HuH-7 (cell line): ENCODE results near the gene BARHL2.
A peak's percentile ranks its signal among the peaks of the same experiment; 100 is the strongest.

Experiments
- DNase-seq: peaks from one replicate; pipeline ENCODE4 v3.0.0; 2011; ENCODE audit warnings: low spot score

BARHL2 gene

DNA sequence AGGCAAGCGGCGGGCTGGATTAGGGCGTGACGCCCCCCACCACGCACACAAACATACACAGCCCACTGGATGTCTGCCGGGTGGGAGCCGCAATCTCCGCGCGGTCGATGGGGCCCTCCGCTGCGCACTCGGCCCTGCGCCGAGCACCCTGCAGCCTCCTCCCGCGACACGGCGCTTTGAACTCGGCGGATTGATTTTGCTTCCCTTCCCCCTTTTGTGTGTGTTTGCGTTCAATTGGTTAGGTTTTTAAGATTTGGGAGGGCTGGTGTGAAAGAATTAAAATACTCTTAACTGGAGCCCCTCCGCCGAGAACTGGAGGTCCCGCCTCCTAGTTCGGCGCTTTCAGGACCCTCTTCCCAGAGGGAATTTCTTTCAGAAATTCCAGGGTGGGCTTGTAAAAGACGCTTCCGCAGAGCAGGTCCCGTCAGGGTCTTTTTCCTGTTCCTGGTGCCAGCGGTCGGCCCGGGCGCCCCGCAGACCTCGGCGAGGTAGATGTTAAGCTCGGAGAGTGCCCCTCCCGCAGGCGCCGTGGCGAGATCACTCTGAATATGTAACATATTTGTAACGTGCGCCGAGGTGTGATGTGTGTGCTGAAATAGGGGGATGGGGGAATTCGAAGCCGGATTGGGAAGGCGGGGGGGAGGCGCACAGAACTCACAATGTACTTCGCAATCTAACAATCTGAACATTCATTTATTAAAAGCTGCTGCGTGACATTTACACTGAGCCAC lies 8.0 kb upstream of the BARHL2 start:
- no peak for DNase-seq

DNA sequence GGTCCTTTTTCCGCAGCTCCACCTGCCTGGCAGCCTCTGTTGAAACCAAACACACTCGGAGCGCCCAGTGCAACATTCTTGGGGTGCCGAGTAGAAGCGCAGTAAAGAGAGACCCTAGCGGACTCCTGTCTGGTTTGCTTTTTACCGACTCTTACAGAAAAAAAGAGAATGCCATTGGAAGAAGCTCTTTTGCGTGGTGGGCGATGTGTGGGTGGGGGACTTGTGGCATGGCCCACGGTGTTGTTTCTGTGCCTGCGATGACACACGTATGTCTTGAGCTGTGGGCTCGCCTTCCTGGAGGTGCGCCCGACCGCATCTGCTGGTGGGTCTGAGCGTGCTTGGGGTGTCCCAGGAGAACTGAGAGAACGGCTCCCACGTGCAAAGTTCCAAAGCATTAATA lies 7.3 kb upstream of the BARHL2 start:
- DNase-seq, result no peak

DNA sequence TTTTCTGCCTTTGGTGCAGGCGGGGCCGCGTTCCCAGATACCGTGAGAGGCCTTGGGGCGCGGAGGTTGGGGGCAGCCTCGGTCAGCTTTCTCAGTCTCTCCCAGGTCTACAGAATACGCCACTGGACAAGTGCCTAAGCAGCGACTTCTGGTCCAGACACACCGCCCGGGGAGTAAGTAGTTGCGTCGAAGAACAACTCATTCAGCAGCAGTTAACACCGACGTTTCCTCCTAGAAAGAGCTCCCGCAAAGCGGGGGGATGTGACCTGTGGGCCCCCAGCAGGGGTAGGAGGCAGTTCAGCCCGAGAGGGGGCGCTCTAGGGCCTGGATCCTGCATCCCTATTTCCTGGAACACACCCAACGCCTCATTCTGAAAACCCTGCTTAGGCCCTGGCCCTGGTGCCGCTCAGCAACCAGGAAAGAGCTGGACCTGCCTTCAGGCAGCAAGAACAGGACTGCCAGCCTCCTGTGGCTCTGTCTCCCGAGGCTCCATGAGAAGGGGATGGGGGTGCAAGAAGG lies 6.5 kb upstream of the BARHL2 start:
- DNase-seq, result peak; percentile 77

DNA sequence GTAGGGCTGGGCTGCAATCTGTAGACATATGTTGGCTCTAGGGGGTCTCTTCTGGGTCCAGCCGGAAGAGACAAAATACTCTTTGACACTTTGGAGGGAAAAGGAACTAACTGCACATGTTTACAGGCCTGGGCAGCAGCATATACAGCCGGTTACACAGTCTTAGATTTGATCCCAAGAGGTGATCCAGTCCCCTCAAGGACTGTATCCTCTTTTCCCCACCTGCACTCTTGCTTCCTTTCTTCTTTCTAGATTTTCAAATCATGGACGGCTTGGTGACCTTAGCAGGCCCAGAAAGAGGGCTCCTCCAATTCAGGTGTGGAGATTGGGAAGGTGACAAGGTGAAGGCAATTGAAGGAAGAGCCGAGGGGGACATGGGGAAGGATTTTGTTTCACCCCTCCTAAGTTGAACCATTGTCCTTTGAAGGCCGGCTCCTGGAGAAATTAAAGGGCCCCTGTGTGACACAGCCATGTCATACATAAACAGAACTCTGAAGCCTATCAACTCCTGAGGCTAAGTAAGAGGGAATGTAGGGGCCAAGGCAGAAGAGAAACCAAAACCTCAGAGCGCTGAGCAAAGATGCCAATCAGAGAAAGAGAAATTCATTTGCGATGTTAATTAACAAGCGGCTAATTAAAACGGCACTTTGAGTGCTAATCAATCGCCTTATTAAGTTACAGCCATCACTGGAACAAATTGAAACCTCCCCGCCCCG lies 5.9 kb upstream of the BARHL2 start:
- no peak for DNase-seq

DNA sequence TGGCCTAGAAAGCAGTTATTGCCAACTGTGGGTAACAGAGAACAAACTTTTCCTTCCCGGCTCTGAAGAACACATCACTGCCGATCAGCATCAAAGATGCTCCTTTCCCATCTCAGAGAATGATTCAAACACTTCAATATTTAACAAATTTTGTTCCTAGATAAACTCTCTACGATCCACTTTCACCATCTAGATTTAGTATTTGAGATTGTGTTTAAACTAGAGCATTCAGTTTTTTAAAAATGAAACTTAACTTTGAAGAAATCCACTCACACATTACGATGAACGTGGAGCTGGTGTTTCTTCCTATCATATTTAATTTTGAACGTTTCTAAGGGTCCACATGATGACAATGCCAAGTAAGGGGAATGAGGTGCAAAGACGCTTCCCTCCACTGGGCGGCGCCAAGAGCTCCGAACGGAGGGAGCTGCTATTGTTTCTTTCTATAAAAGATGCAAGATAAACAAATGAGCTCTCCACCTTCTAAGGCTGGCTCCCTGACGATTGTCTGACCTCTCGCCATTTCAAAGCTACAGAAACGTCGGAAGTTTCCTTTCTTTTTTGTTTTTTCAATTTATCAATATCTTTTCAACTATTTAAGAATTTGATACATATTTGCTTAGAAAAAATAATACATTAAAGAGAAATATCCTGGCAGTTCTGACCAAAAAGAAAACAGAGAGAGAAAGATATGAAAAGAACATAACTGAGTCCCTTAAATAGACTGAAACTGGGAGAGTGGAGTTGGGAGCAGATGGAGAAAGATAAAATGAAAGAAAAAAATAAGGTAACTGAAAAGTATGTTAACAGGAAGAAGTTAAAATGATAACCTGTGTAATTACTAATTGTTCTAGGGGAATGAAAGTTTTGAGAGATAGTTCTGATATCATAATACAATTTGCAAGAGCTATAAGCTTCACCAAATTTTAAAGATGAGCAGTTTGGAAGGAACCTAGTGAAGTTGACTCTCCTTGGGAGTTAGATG lies 4.4 kb upstream of the BARHL2 start:
- DNase-seq, result peak; percentile 72

DNA sequence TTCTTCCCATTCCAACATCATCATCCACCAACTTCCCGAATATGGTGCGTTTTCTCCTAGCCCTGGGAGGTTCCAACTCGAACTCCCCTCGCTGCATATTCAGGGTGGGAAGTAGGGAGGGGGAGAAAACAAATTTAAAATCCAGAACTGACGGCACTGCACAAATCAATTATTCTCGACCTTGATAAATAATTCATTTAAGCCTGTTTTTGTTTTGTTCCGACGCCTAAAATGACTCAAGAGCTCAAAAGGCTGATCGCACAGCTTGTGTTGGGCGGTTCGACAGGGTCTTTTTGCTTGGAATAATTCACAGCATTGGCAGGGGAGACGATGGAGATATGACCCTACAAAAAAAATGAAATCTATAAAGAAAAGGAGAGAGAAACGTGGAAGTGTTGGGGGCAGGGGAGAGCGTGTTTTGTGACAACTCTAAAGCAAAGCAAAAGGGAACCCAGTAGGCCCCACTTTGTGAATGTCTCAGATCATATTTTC lies 3.1 kb upstream of the BARHL2 start:
- DNase-seq, result no peak

DNA sequence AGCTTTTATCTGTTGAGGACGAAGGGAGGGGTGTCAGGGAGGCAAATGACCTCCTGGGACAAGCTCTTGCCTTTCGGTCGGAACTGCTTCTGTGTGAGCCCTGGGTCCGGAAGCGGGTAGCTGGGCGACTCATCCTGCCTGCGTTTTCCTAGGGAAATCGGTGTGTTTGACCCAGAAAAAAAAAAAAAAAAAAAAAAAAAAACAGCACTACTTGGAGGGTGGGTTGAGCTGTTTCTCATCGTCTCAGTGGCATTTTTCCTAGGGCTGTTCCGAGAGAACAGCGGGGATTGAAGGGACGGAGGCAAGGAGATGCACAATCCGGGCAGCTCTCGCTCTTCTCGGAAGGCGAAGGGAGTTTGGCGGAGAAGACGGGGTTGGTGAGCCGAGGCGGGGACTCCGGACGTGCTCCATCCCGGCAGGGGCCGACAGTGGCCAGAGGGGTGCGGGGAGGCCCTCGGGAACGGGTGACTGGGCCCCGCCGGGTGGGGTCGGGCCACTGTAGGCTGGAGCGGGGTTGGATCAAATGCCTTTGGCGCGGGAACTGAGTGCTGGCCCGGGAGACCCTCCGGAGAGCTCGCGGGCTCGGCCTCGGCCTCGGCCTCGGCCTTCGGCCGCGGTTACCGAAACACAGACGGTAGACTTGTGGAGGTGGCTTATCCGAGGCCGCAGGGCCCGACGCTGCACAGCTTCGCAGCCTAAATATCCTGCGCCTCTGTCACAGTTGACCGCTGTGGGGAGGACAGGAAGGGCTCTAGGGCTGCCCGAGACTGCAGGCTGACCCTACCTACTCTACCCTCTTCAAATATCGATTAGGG lies 2.4 kb upstream of the BARHL2 start:
- no peak for DNase-seq

DNA sequence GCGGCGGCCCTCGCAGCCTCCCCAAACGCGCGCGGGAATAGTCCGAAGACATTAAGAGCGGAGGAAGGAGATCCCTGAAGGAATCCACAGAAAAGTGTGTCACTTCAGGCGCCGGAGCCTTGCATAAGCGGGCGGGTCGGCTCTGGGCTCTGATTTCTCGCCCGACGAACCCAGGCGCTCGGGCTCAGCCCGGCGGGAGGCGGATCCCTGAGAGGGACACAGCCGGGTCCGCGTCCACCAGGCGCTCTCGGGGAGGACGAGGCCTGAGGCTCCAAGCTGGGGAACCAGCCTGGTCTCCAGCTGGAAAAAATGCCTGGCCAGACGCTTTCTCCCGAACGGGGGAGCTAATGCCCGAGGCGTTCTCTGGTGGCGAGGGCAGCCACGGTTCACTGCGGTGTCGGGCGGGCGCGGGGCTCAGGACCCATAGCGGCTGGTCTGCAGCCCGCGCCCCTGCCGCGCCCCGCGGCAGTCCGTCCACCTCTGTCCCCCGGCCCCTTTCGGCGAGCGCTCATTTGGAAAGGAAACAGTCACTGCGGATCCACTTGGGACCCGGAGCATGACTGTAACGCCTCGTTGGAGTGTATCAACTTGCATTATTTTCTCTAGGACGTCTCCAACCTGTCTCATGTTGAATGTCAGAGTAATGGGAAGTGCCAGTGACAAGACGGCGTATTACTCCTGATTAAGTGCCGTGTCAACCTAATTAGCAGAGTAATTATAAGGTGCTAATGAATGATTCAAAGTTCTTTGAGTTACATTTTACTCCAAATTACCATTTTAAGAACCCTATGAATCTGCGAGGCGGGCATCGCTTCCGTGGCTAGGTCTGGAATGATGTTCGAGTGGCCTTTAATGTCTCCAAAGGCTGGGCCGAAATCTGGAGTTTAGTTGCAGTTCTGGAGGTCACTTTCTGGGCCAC lies 1.6 kb upstream of the BARHL2 start:
- peak; percentile 71 for DNase-seq

DNA sequence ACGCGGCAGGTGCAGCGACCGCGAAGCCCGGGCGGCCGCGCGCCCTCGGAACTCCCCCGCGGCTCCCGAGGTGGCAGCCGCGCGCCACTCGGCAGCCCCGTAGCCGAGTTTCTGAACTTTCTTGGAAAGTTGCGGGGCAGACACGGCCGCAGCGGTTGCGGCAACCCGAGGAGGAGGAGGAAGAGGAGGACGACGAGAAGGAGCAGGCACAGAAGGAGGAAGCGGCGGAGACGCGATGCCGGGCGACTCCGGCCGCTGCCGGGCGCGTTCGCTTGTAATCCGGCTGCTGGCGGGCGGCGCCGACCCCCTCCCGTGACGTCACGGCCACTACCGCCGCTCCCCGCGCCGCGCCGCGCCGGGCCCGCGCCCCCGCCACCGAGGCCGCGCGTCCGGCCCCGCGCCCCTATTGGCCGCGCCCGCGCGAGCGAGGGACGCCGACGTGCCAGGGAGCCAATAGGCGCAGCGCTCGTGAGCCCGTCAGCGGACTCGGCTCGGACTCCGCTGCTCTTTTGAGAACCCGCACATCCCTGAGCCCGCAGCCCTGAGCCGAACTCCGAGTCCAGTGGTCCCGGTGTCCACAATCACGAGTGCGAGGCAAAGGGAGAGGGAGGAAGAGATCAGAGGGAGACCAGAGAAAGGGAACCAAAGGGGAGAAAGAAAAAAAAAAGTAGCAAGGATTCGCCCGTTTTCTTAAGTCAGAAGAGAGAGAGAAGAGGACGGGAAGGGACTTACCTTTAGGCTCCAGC lies 736 bp upstream of the BARHL2 start:
- DNase-seq, result peak; percentile 94

DNA sequence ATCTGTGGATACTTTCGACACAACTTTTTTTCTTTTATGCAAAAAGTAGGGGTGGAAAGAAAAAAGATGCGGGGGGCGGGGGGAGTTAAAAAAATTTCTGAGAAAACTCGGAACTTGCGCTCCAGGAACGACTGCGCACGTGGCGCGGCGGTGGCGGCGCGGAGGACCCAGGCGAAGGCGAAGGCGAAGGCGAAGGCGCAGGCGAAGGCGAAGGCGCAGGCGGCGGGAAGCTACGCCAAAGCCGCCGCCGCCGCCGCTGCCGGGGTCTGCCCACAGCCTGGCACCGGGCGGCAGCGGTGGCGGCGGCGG lies 208 bp upstream of the BARHL2 start:
- no peak for DNase-seq

DNA sequence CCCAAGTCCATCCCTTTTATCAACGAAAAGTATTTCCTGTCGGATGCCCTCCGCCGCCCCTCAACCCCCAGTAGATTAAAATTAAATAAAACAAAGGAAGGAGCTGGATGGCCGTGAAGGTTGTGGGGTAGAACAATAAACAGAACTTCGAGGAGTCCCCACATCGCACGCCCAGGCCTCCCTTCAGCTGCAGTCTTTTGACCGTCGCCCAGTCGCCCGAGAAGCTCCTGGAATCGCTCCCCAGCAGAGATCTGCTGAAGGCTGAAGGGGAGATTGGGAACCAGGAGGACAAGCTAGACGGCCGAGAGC lies 905 bp downstream of the BARHL2 start:
- DNase-seq, result no peak

DNA sequence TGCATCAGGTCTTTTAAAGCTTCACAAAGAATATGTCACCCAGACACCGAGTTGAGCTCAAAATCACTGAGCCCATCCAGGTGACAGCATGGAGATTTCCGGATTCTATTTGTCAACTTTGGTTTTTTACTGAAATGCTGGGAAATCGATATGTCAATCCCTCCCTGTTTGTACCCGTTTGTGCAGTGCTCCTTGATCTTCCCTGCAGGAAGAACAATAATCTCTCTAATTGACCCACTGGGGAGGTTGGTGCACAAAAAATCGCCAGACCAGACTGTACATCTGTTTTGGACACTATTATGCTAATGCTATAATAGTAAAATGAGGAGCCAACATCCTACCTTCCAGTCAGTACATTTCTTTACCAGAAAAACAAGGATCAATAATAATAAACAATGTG lies 1.8 kb downstream of the BARHL2 start:
- no peak for DNase-seq

DNA sequence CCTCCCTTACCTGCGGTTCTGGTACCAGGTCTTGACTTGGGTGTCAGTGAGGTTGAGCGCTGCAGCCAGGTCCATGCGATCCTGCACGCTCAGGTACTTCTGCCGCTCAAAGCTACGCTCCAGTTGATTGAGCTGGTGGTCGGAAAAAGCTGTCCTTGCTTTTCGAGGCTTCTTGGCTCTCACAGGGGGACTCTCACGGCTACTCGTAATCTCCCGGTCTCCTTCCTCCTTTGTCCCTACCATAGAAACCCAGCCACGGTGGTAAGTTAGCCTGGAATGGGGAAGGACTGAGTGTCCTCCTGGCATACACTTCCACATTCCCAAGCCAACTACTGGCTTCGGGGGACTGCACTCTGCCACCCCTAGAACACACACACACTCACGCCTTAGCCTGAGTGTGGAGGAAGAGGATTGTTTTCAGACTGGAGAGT lies 2.6 kb downstream of the BARHL2 start:
- no peak for DNase-seq

DNA sequence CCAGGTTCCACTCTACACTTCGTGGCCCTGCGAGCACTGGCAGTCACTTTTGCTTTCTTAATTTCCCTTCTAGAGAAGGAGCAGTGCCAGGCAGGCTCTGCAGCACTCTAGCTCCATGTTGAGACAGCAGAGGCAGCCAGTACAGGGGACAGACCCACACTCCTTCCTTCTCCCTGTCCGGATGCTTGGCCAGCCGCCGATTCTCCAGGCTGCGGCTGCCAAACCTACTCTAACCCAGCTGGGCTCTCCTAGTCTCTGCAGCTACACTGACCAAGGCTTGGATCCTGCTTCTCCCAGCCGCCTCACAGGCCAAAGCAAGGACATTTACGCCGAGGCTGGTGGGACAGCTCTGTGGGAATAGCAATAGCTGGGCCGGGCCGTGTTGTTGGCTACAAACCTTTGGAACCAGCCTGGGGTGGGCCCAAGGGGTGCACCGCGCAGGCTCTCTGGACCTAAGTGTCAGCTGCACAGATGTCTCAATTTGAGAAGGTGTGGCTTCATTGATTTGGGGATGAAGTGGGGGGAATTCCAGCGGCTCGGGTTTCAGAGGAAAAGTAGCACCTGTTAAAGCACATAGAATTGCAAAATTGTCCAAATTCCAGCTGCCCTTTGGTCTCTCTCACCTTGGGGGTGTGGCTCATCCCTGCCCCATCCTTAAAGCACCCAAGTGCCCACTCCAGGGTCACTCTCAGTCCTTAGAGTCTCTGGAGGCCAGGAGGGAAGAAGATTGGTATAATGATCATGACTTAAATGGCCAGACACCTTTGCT lies 3.2 kb downstream of the BARHL2 start:
- DNase-seq, result no peak

DNA sequence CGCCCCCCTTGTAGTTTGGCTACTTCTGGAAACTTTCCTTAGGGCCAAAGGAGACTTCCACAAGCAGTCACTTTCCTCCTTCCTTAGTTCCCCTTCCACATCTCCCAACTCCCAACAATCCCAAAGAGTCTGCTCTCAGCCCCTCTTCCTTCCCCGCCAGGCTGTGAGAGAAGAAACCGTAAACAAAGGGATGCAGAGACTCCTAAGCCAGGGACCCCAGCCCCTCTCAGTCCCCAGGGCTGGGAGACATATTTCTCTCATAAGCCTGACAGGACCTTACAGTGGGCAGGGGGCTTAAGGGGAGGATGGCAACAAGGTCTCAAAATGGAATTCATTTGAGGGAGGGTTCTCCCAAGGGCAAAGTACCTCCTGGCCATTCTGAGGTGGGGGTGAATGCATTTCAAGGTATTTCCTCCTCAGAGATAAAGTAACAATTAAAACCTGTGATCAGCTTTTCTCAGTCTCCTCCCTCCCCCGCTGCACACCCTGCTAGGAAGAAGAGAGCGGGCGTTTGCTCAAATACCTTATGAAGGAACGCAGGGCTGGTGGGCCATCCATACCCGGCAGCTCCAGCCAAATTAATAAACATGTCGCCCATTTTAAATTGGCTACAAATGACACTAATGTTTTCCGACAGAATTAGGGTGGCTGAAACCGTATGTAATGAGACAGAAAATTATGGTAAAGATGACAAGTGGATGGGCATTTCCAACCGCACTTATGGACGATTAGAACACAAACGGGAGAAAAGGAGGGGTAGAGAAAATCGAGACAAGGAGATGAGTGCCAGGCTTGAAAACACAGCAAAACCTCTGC lies 4.0 kb downstream of the BARHL2 start:
- DNase-seq, result no peak

DNA sequence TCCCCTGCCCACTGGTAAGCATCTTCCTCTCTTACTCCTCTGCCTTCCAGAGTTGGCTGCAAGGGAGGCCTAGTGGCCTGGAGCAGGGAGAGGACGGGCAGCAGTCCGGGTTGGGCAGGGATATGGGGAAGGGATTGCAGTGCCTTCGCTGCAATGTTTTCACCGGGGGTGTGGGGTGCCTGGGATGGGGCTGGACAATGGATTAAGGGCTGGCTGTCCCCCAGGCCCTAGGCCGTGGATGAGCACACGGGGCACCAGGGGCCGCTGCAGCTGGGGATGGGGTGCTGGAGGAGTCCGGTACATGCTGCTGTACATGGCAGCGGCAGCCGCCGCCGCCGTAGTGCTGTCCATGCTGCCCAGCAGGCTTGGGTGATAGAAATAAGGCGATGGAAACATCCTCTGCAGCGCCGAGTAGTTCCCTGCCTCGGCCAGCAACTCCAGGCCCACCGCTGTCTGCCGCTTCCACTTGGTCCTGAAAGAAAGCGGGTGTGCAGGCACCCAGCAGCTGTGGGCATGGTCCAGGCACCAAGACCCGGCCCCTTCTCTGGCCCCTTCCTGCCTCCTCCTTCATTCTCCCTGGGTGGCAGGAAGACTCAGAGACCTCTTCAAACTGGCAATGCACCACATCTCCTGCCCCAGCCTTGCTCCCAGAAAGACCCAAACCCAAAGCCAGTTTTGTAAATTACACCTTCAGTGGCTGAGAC lies 4.8 kb downstream of the BARHL2 start:
- DNase-seq, result no peak

DNA sequence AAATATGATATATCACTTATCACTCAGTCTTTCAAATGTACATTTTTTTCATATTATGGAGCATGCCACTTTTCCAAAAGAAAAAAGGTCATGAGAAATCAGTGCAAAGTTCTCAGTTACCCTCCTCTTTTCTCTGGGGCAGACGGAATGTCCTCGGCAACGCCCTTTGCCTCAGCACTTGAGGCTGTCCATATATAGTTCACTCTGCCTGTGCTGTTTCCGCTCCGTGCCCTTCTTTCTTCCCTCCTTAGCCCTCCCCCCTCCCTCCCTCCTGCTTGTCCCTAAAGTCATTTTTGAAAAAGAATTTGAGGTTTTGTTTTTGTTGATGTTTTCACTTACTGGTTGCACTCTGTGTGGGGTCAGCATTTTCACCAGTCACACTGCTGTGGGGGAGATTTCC lies 5.4 kb downstream of the BARHL2 start:
- DNase-seq, result no peak
